SHP77 treated with DMSO at 0.1 percent for 48 hours (cell line): ENCODE measurements around the gene OXNAD1.

Experiments used
- DNase-seq: peaks from one replicate; lab custom pipeline; 2025; lab: John Stamatoyannopoulos, UW

The OXNAD1 gene

DNA sequence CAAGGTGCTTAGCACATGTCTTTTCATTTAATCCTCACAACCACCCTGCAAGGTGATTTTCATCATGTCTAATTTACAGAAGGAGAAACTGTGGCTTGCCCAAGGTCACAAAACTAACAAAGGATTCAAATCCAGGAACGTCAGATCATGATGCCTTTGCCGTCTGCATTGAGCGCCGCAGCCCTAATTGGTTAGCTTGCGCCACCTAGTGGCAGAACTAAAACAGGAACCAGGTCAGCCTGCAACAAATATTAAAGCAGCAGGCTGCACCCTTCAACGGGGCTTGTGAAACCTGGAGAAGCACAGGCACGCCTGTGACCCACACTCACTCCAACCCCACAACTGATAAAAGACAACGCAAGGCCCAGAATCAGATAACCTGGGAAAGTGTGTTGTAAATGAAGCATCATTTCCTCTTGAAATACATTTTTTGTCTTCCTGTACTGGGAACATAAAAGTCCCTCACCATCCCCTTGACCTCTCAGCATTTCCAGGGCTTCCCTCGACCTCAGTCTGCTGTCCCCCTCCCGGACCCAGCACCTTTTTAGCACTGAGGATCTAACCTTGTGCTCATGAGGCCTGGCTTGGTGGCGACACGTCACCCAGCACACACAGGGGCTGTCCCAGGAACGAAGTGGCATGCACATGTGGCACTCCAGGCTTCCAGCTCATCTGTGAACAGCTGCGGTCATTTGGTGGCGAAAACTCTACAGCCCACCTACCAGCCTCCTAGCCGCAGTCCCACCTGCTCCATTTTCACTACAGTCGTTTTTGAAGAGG lies 17.5 kb upstream of the OXNAD1 start:
- DNase-seq, result peak; percentile 64

GRCh38 chr3:16248556-16248955 lies 16.5 kb upstream of the OXNAD1 start:
- DNase-seq, result no peak

- DNase-seq, result no peak
Observed at GRCh38 chr3:16249336-16249735, 15.7 kb upstream of the OXNAD1 start.

GRCh38 chr3:16249886-16250285 lies 15.1 kb upstream of the OXNAD1 start:
- DNase-seq, result no peak

DNA sequence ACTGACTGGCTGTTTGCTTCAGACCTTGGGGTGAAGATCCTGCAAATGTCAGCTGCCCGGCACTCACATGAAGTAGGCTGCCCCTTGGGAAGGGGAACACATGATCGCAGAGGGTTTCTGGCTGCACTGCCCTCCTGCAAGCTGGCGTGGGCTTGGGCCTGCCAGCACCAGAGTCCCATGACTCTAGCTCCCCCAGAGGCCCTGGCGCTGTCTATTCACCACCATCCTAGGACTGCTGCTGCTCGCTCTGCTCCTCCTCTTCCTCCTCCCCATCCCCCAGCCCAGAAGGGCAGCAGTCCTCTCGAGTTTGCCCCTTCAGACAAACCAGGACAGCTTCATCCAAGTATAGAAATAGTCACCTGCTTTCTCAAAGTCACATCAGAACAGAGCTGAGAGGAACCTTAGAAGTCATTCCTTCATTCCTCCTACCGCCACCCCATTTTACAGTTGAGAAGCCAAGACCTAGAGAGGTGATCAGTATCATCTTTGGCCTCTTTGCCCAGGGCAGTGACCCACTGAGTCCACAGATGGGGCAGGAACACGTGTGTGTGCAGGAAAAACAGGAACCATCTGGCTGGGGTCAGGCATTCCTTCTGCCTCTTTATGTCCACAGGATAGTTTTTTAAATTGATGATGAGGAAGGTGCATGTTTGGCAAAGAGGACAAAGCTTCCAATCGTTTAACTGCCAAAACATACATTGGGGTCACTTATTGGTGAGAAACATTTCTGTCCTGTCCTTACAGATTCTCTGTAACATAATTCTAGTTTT lies 13.5 kb upstream of the OXNAD1 start:
- DNase-seq, result no peak

DNA sequence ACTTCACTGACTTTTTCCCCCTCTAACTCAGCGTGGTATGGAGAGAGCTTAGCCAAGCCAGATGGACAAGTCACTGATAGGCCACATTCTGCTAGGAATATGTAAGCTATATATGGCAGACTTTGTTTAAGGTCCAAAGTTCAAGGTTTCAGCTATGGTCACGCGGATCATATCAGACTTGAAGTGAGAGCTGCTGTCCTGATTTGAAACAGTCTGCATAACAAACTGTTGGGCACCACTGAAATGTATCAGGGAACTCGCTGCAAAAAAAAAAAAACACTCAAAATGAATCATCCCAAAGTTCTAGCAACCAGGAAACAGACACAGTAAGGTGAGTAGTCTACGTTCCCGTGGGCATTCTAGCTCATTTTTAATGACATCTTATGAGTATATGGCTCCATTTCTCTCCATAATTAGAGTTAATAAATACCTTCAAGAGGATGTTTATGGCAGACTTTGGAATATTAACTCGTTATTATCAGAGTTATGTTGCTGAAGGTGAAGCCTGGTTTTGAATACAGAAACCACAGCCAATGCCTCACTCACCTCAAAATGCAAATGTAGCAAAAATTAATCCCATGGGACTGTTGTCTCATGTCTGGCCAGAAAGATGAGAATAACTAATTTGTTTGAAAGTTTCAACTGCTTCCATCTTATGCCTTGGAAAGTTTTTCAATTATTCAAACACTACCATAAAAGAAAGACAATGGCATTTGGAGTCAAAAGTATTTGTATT lies 12.6 kb upstream of the OXNAD1 start:
- DNase-seq, result no peak

DNA sequence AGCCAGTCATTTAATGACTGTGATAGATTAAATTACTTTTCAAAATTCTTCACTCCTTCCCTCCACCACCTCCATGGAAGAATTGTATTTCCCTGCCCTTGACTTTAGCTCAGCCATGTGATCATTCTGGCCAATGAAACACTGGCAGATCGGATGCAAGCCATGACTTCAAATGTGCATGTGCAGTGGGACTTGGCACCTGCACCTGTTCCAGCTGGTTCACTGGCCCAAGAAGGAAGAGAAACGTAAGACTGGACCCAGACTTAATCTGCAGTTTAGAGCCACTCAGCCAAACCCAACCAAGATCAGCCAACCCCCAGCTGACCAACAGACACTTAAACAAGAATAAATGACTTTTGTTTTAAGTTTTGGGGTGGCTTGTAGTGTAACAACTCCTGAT lies 12.0 kb upstream of the OXNAD1 start:
- DNase-seq, result no peak

GRCh38 chr3:16253601-16254000 lies 11.4 kb upstream of the OXNAD1 start:
- no peak for DNase-seq

GRCh38 chr3:16254916-16255315 lies 10.1 kb upstream of the OXNAD1 start:
- no peak for DNase-seq

DNA sequence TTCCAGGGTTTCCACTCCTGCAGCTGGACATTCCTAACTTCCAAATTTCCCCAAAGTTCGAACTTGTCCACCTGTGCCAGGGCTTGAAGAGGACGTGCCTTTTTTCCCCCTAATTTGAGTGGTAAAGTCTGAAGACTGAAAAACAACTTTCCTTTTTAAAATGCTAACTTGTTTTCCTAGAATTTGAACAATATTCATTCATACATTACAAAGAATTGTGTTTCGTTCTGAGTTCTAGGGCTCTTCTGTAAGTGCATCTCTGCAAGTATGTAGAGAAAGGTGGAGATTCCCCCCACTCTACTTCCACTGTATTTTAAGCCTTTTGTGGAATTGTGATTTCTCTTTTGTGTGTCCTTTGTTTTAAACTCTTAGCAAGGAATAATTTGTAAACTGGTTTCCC lies 9.7 kb upstream of the OXNAD1 start:
- DNase-seq, result no peak

DNA sequence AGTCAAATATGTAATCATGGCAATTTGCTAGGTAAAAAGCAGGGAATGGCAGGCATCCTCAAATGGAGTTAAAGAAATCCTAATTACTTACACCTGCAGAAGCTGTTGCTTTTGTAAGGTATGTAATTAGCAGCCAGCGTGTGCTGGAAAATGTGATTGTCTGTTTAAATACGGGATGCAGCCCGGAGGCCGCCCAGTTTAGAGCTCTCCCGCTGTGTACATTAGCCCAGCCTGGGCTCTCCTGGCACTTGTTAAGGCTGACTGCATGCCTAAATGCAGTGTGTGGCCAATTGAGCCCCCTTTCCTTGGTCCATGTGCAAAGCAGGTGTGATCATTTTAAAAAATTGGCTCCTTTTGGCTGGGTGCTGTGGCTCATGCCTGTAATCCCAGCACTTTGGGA lies 9.3 kb upstream of the OXNAD1 start:
- no peak for DNase-seq

DNA sequence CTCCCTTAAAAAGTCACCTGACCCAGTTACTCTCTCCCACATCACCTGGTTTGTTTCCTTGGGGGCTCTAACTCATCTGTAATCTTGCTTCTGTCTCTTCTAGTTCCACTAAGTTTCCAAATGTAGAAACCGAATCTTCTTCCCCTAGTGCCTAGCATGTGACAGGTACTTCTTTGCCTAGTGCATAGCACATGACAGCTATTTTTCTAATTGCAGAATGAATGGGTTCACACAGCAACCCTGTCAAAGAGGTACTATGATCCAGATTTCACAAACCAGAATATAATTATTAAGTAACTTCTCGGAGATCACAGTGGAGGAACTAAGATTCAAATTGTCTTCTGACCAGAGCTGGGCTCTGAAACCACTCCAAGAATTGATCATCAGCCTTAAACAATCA lies 7.7 kb upstream of the OXNAD1 start:
- DNase-seq, result no peak

DNA sequence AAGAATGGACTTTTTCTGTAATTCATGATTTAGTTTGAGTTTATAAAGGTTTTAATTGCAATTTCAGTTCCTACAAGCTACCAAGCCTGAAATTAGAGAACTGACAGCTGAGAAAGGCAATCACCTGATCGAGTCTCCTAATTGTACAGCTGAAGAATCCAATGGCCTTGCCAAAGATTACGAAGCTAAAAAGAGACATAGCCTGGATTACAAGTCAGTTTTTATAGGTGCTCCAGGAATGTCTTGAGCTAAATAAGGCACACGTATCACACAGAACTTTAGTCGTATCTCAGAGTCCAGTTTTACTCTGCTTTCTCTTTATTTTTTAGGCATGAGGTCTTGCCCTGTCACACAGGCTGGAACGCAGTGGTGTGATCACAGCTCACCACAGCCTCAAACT lies 6.8 kb upstream of the OXNAD1 start:
- DNase-seq, result no peak

- DNase-seq, result no peak
Observed at GRCh38 chr3:16258866-16259265, 6.1 kb upstream of the OXNAD1 start.

DNA sequence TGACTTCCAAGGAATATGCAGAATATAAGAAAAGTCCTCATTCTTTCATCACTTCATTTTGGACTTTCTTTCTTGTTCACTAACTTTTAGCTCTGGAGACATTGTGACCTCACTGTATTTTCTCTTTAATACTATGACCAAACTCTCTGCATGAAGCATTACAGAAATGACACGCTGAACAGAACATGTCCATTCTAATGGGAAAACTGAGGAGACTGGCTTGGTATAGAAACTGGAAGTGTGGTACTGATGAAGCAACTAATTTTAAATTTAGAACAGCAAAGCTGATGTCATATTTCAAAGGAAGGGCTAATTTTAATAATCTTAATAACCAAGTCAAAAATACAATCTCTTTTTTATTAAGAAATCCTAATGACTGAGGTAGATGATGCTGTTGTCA lies 5.0 kb upstream of the OXNAD1 start:
- DNase-seq, result no peak

GRCh38 chr3:16262174-16262573 lies 2.8 kb upstream of the OXNAD1 start:
- DNase-seq, result no peak

- no peak for DNase-seq
Observed at GRCh38 chr3:16264174-16264707, 771 bp upstream of the OXNAD1 start.

GRCh38 chr3:16265455-16265786 lies 409 bp downstream of the OXNAD1 start:
- DNase-seq, result no peak

DNA sequence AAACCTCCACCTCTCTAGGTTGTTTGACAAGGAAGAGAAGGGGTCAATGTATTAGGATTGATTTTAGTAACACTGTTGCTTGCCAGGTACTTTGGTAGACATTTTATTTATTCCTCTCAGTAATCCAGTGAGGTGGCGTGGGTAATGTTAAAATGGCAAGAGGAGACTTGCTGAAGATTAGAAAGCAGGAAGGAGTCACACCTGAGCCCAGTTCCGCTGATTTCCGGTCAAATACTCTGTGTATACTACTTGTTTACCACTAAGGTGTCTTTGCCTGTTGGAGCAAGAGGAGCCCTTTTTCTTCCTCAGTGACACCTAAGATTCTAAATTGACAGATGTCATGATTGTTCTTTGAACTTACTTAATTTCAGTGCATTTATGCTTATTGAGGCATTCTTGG lies 1.7 kb downstream of the OXNAD1 start:
- DNase-seq, result no peak

DNA sequence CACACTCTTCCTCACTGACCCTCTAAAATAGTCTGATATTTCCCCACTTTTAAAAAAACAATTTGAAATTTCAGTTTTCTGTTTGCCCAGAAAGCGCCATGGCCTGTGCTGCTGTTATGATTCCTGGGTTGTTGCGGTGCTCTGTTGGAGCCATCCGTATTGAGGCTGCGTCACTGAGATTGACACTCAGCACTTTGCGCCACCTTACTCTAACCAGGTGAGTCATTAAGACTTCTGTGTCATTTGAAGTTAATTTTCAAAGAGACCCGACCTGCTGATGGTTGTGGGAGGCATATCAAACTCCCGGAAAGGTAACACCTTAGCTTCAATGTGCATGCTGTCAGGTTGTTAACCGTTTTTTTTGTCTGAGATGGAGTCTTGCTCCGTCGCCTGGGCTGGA lies 5.8 kb downstream of the OXNAD1 start:
- no peak for DNase-seq

DNA sequence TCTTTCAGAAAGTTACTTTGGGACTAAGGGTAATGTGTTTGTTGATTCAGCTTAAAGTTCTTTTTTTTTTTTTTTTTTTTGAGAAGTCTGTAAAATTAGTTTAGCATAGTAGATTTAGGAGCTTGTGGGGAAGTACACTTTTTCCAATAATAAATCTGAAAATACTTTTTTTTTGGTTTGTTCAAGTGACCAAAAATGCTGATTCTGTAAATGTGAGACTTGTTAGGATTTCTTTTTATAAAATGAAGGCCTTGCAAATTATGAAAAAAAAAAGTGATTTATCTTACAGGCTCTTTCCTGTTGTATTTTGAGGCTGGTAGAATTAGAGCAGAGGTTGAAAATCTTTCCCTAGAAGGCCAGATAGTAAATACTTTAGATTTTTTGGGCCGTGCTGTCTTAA lies 7.6 kb downstream of the OXNAD1 start:
- no peak for DNase-seq

- DNase-seq, result no peak
Observed at GRCh38 chr3:16273867-16274266, 8.9 kb downstream of the OXNAD1 start.

GRCh38 chr3:16277471-16277870 lies 12.5 kb downstream of the OXNAD1 start:
- DNase-seq, result no peak
